DOHH2 (cell line): ENCODE results near the gene GUCY1A1.

Source experiments
- EZH2phosphoT487 ChIP-seq: fragments of 200-600 bp; sonication (generic); IDR thresholded peaks from 2 replicates; pipeline ENCODE4 v1.6.1; 2017; ENCODE audit warnings: borderline replicate concordance, mild to moderate bottlenecking, antibody characterized with exemption, low read length, moderate library complexity, mixed read lengths
- TF ChIP-seq, protein P1 (sequence below): fragments of 200-600 bp; sonication (generic); IDR thresholded peaks from one replicate; pipeline ENCODE4 v1.5.1; 2014; ENCODE audit warnings: antibody characterized with exemption, mild to moderate bottlenecking, low read depth, low read length; ENCODE audit not compliant: poor library complexity, severe bottlenecking

DNA sequence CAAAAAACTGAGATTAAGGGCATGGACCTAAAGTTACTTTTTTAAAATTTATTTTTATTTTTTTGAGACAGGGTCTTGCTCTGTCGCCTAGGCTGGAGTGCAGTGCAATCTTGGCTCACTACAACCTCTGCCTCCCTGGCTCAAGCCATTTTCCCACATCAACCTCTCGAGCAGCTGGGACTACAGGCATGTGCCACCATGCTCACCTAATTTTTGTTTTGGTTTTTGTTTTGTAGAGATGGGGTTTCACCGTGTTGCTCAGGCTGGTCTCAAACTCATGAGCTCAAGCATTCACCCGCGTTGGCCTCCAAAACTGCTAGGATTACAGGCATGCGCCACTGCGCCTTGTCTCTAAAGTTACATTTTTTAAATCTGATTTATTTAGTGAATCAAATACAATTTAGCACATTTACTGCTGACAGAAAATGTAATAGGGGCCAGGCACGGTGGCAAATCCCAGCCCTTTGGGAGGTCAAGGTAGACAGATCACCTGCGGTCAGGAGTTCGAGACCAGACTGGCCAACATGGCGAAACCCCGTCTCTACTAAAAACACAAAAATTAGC, 38.3 kb downstream of the GUCY1A1 start:
- TF ChIP-seq, protein P1, sequence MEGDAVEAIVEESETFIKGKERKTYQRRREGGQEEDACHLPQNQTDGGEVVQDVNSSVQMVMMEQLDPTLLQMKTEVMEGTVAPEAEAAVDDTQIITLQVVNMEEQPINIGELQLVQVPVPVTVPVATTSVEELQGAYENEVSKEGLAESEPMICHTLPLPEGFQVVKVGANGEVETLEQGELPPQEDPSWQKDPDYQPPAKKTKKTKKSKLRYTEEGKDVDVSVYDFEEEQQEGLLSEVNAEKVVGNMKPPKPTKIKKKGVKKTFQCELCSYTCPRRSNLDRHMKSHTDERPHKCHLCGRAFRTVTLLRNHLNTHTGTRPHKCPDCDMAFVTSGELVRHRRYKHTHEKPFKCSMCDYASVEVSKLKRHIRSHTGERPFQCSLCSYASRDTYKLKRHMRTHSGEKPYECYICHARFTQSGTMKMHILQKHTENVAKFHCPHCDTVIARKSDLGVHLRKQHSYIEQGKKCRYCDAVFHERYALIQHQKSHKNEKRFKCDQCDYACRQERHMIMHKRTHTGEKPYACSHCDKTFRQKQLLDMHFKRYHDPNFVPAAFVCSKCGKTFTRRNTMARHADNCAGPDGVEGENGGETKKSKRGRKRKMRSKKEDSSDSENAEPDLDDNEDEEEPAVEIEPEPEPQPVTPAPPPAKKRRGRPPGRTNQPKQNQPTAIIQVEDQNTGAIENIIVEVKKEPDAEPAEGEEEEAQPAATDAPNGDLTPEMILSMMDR: no peak
- no peak for TF ChIP-seq EZH2phosphoT487
